HEK293 (cell line): ENCODE measurements around the gene PPIP5K2.

Source experiments
- CTCF ChIA-PET: fragments of 350-600 bp; formaldehyde crosslinking; extraction: SDS; loops from one replicate; lab custom pipeline; 2021; ENCODE audit warnings: antibody characterized with exemption; lab: Yijun Ruan, JAX
- POLR2A ChIA-PET: fragments of 300-600 bp; formaldehyde crosslinking; extraction: SDS; loops from one replicate; lab custom pipeline; 2020; ENCODE audit warnings: antibody characterized with exemption, inconsistent platforms; lab: Yijun Ruan, JAX
- H3K27ac ChIP-seq: fragments of 200-500 bp; sonication (Bioruptor generic); 2 replicates; pipeline ENCODE4 v1.5.1; 2014; ENCODE audit warnings: low read depth, low read length, control low read depth, inconsistent platforms; ENCODE audit errors: extremely low read depth
- H3K36me3 ChIP-seq, 2 experiments: fragments of 200-500 bp in 1 of 2; sonication (Bioruptor generic) in 1 of 2; 1 replicate in 1 of 2; 2 replicates in 1 of 2; pipeline ENCODE4 v1.5.1; 2014 to 2017; ENCODE audit warnings: inconsistent platforms in 2 of 2, low read length in 2 of 2; ENCODE audit not compliant: control insufficient read depth in 2 of 2, insufficient read depth in 1 of 2
- H3K4me1 ChIP-seq: fragments of 200-500 bp; sonication (Bioruptor generic); 2 replicates; pipeline ENCODE4 v1.5.1; 2014; ENCODE audit warnings: mild to moderate bottlenecking, low read length, inconsistent platforms; ENCODE audit not compliant: control insufficient read depth, insufficient read depth
- H3K4me3 ChIP-seq: 2 replicates; pipeline ENCODE4 v1.5.1; 2011; ENCODE audit warnings: low read depth, mild to moderate bottlenecking, control low read depth, low read length, moderate library complexity
- H3K9me3 ChIP-seq: fragments of 200-500 bp; sonication (Bioruptor generic); 2 replicates; pipeline ENCODE4 v1.5.1; 2014; ENCODE audit warnings: low read depth, low read length, inconsistent platforms; ENCODE audit not compliant: control insufficient read depth, insufficient read depth
- HOXD13 ChIP-seq: sonication (generic); formaldehyde crosslinking; IDR thresholded peaks from 2 replicates; pipeline ENCODE4 v1.8.0; 2022; ENCODE audit warnings: missing genetic modification reagents, borderline replicate concordance
- SALL2 ChIP-seq: fragments of 450-650 bp; formaldehyde crosslinking; IDR thresholded peaks from 2 replicates; pipeline ENCODE4 v1.5.0; 2017; ENCODE audit warnings: missing biosample characterization, mild to moderate bottlenecking, missing genetic modification characterization, borderline replicate concordance
- YY2 ChIP-seq: fragments of 450-650 bp; formaldehyde crosslinking; IDR thresholded peaks from 2 replicates; pipeline ENCODE4 v1.5.1; 2016; ENCODE audit warnings: missing biosample characterization, missing genetic modification characterization
- ZNF302 ChIP-seq: fragments of 450-650 bp; formaldehyde crosslinking; IDR thresholded peaks from 2 replicates; pipeline ENCODE4 v1.5.1; 2016; ENCODE audit warnings: missing biosample characterization, missing genetic modification characterization, low read depth
- ZNF324 ChIP-seq: fragments of 450-650 bp; formaldehyde crosslinking; IDR thresholded peaks from 2 replicates; pipeline ENCODE4 v1.5.1; 2016; ENCODE audit warnings: missing biosample characterization, missing genetic modification characterization
- ZNF529 ChIP-seq: fragments of 450-650 bp; formaldehyde crosslinking; IDR thresholded peaks from 2 replicates; pipeline ENCODE4 v1.5.1; 2017; ENCODE audit warnings: missing genetic modification characterization, missing biosample characterization; ENCODE audit not compliant: insufficient replicate concordance
- ZNF530 ChIP-seq: fragments of 450-650 bp; formaldehyde crosslinking; IDR thresholded peaks from 2 replicates; pipeline ENCODE4 v1.5.1; 2016; ENCODE audit warnings: low read depth, missing biosample characterization, missing genetic modification characterization
- ZNF596 ChIP-seq: fragments of 450-650 bp; IDR thresholded peaks from 2 replicates; pipeline ENCODE4 v1.5.0; 2018; ENCODE audit warnings: missing biosample characterization, mild to moderate bottlenecking, missing genetic modification characterization, moderate library complexity
- ZNF658 ChIP-seq: fragments of 450-650 bp; formaldehyde crosslinking; IDR thresholded peaks from 2 replicates; pipeline ENCODE4; 2016; ENCODE audit warnings: missing biosample characterization, missing genetic modification characterization
- TF ChIP-seq, protein P1 (sequence below): fragments of 450-650 bp; formaldehyde crosslinking; IDR thresholded peaks from 2 replicates; pipeline ENCODE4 v1.5.1; 2017; ENCODE audit warnings: missing biosample characterization, missing genetic modification characterization
- TF ChIP-seq, protein P2 (sequence below): fragments of 450-650 bp; formaldehyde crosslinking; IDR thresholded peaks from 2 replicates; pipeline ENCODE4 v1.5.1; 2016; ENCODE audit warnings: missing biosample characterization, missing genetic modification characterization, low read depth
- TF ChIP-seq, protein P3 (sequence below): fragments of 450-650 bp; formaldehyde crosslinking; IDR thresholded peaks from 2 replicates; pipeline ENCODE4 v1.5.1; 2016; ENCODE audit warnings: missing biosample characterization, missing genetic modification characterization, borderline replicate concordance
- TF ChIP-seq, protein P4 (sequence below): fragments of 450-650 bp; formaldehyde crosslinking; IDR thresholded peaks from 2 replicates; pipeline ENCODE4 v1.5.1; 2016; ENCODE audit warnings: missing biosample characterization, missing genetic modification characterization, borderline replicate concordance

The PPIP5K2 gene

DNA sequence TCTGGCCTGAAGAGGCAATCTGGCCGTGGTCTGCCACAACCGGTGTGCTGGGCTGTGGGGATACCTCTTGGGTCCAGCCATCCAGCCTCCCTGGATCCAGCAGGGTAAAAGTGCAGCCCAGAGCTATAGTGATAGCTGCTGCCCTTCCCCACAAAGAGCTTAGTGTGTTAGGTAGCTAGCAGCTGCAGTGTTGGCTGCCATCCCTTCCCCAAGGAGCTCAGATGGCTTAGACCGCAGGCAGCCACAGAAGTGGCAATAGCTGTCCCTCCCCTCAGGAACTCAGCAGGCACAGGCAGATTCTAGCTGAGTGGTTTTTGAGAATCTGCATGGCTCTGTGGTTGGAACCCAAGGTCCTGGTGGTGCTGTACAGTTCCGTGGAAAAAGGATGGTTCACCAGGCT is 40.3 kb upstream of the PPIP5K2 start (continued):
- no peak for TF ChIP-seq HOXD13 (CRISPR knock-in tag)
- TF ChIP-seq, protein P1, sequence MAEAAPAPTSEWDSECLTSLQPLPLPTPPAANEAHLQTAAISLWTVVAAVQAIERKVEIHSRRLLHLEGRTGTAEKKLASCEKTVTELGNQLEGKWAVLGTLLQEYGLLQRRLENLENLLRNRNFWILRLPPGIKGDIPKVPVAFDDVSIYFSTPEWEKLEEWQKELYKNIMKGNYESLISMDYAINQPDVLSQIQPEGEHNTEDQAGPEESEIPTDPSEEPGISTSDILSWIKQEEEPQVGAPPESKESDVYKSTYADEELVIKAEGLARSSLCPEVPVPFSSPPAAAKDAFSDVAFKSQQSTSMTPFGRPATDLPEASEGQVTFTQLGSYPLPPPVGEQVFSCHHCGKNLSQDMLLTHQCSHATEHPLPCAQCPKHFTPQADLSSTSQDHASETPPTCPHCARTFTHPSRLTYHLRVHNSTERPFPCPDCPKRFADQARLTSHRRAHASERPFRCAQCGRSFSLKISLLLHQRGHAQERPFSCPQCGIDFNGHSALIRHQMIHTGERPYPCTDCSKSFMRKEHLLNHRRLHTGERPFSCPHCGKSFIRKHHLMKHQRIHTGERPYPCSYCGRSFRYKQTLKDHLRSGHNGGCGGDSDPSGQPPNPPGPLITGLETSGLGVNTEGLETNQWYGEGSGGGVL: no peak
- TF ChIP-seq ZNF596 (tag by site-specific recombination): no peak
- no peak for TF ChIP-seq ZNF324 (tag by site-specific recombination)
- no peak for TF ChIP-seq SALL2 (tag by site-specific recombination)
- no peak for TF ChIP-seq ZNF530 (tag by site-specific recombination)
- TF ChIP-seq, protein P2, sequence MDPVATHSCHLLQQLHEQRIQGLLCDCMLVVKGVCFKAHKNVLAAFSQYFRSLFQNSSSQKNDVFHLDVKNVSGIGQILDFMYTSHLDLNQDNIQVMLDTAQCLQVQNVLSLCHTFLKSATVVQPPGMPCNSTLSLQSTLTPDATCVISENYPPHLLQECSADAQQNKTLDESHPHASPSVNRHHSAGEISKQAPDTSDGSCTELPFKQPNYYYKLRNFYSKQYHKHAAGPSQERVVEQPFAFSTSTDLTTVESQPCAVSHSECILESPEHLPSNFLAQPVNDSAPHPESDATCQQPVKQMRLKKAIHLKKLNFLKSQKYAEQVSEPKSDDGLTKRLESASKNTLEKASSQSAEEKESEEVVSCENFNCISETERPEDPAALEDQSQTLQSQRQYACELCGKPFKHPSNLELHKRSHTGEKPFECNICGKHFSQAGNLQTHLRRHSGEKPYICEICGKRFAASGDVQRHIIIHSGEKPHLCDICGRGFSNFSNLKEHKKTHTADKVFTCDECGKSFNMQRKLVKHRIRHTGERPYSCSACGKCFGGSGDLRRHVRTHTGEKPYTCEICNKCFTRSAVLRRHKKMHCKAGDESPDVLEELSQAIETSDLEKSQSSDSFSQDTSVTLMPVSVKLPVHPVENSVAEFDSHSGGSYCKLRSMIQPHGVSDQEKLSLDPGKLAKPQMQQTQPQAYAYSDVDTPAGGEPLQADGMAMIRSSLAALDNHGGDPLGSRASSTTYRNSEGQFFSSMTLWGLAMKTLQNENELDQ (tag by site-specific recombination): no peak
- TF ChIP-seq ZNF658 (tag by site-specific recombination): no peak
- TF ChIP-seq ZNF529 (tag by site-specific recombination): no peak
- TF ChIP-seq, protein P3, sequence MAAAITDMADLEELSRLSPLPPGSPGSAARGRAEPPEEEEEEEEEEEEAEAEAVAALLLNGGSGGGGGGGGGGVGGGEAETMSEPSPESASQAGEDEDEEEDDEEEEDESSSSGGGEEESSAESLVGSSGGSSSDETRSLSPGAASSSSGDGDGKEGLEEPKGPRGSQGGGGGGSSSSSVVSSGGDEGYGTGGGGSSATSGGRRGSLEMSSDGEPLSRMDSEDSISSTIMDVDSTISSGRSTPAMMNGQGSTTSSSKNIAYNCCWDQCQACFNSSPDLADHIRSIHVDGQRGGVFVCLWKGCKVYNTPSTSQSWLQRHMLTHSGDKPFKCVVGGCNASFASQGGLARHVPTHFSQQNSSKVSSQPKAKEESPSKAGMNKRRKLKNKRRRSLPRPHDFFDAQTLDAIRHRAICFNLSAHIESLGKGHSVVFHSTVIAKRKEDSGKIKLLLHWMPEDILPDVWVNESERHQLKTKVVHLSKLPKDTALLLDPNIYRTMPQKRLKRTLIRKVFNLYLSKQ: no peak
- TF ChIP-seq, all 188 proteins: peak for 0

DNA sequence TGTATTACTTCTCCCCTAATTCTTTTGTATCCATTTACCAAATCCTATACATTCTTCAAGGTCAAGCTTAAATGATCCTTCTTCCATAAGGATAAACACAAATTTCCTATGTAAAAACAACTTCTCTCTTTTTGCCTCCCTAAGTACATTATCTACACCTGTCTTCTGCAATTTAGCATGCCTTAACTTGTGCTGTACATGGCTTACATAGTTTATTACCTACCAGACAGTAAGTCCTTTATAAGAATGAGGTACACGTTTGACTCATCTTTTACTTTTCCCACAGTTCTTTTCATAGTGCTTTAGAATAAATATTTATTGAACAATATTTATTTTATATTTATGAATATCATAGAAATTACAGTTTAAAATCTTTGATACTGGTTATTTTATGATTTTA is 33.6 kb upstream of the PPIP5K2 start:
- H3K4me1 ChIP-seq: no peaks in the 10 kb centered on the region
- CTCF ChIA-PET: no interaction called here
- H3K4me3 ChIP-seq: no peak overlapping the region
- TF ChIP-seq ZNF302 (tag by site-specific recombination) (no peak), YY2 (tag by site-specific recombination) (no peak)
- TF ChIP-seq, protein P4, sequence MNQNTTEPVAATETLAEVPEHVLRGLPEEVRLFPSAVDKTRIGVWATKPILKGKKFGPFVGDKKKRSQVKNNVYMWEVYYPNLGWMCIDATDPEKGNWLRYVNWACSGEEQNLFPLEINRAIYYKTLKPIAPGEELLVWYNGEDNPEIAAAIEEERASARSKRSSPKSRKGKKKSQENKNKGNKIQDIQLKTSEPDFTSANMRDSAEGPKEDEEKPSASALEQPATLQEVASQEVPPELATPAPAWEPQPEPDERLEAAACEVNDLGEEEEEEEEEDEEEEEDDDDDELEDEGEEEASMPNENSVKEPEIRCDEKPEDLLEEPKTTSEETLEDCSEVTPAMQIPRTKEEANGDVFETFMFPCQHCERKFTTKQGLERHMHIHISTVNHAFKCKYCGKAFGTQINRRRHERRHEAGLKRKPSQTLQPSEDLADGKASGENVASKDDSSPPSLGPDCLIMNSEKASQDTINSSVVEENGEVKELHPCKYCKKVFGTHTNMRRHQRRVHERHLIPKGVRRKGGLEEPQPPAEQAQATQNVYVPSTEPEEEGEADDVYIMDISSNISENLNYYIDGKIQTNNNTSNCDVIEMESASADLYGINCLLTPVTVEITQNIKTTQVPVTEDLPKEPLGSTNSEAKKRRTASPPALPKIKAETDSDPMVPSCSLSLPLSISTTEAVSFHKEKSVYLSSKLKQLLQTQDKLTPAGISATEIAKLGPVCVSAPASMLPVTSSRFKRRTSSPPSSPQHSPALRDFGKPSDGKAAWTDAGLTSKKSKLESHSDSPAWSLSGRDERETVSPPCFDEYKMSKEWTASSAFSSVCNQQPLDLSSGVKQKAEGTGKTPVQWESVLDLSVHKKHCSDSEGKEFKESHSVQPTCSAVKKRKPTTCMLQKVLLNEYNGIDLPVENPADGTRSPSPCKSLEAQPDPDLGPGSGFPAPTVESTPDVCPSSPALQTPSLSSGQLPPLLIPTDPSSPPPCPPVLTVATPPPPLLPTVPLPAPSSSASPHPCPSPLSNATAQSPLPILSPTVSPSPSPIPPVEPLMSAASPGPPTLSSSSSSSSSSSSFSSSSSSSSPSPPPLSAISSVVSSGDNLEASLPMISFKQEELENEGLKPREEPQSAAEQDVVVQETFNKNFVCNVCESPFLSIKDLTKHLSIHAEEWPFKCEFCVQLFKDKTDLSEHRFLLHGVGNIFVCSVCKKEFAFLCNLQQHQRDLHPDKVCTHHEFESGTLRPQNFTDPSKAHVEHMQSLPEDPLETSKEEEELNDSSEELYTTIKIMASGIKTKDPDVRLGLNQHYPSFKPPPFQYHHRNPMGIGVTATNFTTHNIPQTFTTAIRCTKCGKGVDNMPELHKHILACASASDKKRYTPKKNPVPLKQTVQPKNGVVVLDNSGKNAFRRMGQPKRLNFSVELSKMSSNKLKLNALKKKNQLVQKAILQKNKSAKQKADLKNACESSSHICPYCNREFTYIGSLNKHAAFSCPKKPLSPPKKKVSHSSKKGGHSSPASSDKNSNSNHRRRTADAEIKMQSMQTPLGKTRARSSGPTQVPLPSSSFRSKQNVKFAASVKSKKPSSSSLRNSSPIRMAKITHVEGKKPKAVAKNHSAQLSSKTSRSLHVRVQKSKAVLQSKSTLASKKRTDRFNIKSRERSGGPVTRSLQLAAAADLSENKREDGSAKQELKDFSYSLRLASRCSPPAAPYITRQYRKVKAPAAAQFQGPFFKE (tag by site-specific recombination): no peak
- TF ChIP-seq, all 188 proteins: peak for 0
- Histone ChIP-seq H3K27ac (no peak overlapping the region), H3K36me3 (peaks cover 10 to 27% of the 10 kb centered on the region in 2 experiments), H3K9me3 (no peaks in the 10 kb centered on the region)
- POLR2A ChIA-PET: no interaction called here
